Ascending aorta (tissue), 2 donors: Measurements from ENCODE around the gene TTLL5. TPM values are rescaled to one million over a fixed set of nuclear protein-coding genes. Genes with fewer than 3 reads are reported as not detected.
A peak's percentile ranks its signal among the peaks of the same experiment; 100 is the strongest.

ENCODE experiments used
- DNase-seq, 2 donors: peaks; one replicate each; pipeline ENCODE4 v3.0.0-alpha.2; 2019; ENCODE audit warnings: low spot score in 2 of 2
- H3K27ac ChIP-seq, 2 donors: fragments of 200-600 bp; sonication (generic); one replicate each; pipeline ENCODE4 v1.5.1; 2016 to 2017; ENCODE audit warnings: mild to moderate bottlenecking in 1 of 2
- H3K27me3 ChIP-seq: fragments of 200-600 bp; sonication (generic); one replicate; pipeline ENCODE4 v1.5.1; 2017
- H3K36me3 ChIP-seq, 2 donors: fragments of 200-600 bp; sonication (generic); one replicate each; pipeline ENCODE4 v1.5.1; 2016
- H3K4me1 ChIP-seq, 2 donors: fragments of 200-600 bp; sonication (generic); one replicate each; pipeline ENCODE4 v1.5.1; 2016 to 2017; ENCODE audit warnings: mild to moderate bottlenecking in 1 of 2
- H3K4me3 ChIP-seq, 2 donors: fragments of 200-600 bp; sonication (generic); one replicate each; pipeline ENCODE4 v1.5.1; 2016 to 2017; ENCODE audit warnings: mild to moderate bottlenecking in 1 of 2
- H3K9me3 ChIP-seq, 2 donors: fragments of 200-600 bp; sonication (generic); one replicate each; pipeline ENCODE4 v1.5.1; 2016
- intact Hi-C: fragments of 100-400 bp; cut with DNase I; formaldehyde crosslinking; loops from one replicate; pipeline ENCODE4 v1.15.1; 2023
- total RNA-seq: library from RNA; depleted of rRNA; stranded (reverse); fragments of >200 nt; gene quantifications from one replicate; pipeline ENCODE4 v1.1.0, GENCODE V29; 2016
- TF ChIP-seq, protein P1 (sequence below), 3 experiments: fragments of 200-600 bp in 2 of 3; fragments of 450-650 bp in 1 of 3; sonication (generic) in 2 of 3; IDR thresholded peaks; one replicate each; pipeline ENCODE4 v1.5.1; 2016 to 2019; ENCODE audit warnings: antibody characterized with exemption in 3 of 3, mild to moderate bottlenecking in 1 of 3, moderate library complexity in 1 of 3

The TTLL5 gene
- total RNA-seq, 1 donor from 2014 or later = 43.1 TPM

DNA sequence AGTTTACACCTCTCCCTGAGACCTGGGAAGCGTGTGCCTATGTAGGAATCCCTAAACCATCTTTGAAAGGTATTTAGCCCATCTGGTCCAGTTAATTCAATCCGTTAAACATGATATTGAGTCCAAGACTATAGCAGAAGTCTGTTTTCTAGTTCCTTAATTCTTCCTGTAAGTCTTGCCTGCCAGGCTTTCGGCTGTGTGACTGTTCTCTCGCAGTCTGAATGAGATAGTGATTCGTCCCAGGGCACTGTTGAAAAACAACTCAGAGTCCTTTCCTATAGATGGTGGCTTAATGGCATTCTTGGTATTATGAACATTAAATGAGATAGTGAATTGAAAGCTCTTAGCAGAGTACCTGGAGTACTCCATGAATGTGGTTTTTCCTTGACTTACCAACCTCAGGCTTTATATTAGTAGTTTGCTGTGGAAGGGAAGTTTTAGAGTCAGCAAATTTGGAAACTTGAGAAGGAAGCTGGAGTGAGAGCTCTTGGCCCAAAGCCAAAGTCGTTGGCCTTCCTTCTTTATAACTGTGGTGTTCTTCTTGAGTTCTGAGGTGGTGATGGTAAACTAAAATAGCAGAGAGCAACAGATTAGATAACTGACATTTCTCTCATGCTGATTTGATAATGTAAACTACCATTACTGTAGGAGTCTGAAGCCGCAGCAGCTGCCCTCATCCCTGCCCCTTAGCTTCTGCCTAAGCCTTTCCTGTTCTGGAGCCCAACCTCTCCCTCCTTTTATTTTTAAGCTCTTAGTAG lies 244.3 kb downstream of the TTLL5 start:
- DNase-seq = peak in 1 of 2 donors; percentile 70
- no peak overlapping the region for H3K4me3 ChIP-seq
- H3K36me3 ChIP-seq = no peaks in the 10 kb centered on the region
- intact Hi-C loops = loop anchor here (5.0 kb wide), 2 partner anchors 83 to 147 kb away; no protein-coding TSS in a partner anchor
- TF ChIP-seq, protein P1, sequence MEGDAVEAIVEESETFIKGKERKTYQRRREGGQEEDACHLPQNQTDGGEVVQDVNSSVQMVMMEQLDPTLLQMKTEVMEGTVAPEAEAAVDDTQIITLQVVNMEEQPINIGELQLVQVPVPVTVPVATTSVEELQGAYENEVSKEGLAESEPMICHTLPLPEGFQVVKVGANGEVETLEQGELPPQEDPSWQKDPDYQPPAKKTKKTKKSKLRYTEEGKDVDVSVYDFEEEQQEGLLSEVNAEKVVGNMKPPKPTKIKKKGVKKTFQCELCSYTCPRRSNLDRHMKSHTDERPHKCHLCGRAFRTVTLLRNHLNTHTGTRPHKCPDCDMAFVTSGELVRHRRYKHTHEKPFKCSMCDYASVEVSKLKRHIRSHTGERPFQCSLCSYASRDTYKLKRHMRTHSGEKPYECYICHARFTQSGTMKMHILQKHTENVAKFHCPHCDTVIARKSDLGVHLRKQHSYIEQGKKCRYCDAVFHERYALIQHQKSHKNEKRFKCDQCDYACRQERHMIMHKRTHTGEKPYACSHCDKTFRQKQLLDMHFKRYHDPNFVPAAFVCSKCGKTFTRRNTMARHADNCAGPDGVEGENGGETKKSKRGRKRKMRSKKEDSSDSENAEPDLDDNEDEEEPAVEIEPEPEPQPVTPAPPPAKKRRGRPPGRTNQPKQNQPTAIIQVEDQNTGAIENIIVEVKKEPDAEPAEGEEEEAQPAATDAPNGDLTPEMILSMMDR (IDR thresholded peaks at IDR 0.05) = no peak
- H3K27ac ChIP-seq = peak overlapping the region; percentile 11 to 51
- H3K4me1 ChIP-seq = peaks cover 0 to 5% of the 10 kb centered on the region in 2 donors
- H3K9me3 ChIP-seq = no peaks in the 10 kb centered on the region
- H3K27me3 ChIP-seq = no peaks in the 10 kb centered on the region

DNA sequence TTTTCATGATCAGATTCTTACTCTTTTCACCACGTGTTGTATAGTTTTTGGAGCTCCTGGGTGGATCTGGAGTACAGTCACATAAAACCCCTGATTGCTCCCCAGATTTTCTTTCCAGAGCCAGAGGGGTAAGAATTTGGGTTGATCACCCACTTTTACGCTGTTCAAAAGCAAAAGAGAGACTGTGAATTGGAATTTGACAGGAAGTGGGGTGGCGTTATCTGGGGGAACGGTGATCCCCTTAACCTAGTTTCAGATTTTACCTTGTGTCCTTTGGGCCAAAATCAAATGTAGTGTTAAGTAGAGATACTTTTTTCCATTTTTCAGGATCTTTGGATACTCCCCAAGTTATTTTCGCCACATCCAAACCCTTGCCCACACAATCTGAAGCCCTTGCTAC lies 245.2 kb downstream of the TTLL5 start:
- TF ChIP-seq, protein P1 (IDR thresholded peaks at IDR 0.05) = no peak
- H3K27ac ChIP-seq = peak overlapping the region; percentile 11 to 51
- no peak overlapping the region for H3K4me3 ChIP-seq
- DNase-seq = no peak
- H3K27me3 ChIP-seq = no peaks in the 10 kb centered on the region
- no peaks in the 10 kb centered on the region for H3K9me3 ChIP-seq
- H3K4me1 ChIP-seq = peaks cover 0 to 5% of the 10 kb centered on the region in 2 donors
- intact Hi-C loops = loop anchor here (2.0 to 5.0 kb wide), 4 partner anchors 73 to 195 kb away; no protein-coding TSS in a partner anchor
- H3K36me3 ChIP-seq = no peaks in the 10 kb centered on the region

- Histone ChIP-seq H3K27me3 (no peaks in the 10 kb centered on the region), H3K4me3 (peak overlapping the region in 1 of 2 donors; percentile 6), H3K27ac (peak overlapping the region; percentile 42 to 51), H3K9me3 (no peaks in the 10 kb centered on the region), H3K4me1 (peaks cover 0 to 5% of the 10 kb centered on the region in 2 donors), H3K36me3 (no peaks in the 10 kb centered on the region)
- peak in 1 of 2 donors; percentile 79 for DNase-seq
- intact Hi-C loops = loop anchor here (1.0 to 5.0 kb wide), 5 partner anchors 72 to 196 kb away; no protein-coding TSS in a partner anchor
- TF ChIP-seq, protein P1 (IDR thresholded peaks at IDR 0.05) = peak; percentile 69 to 87 (median 85)
Measured at GRCh38 chr14:75906680-75907280, 245.7 kb downstream of the TTLL5 start.

DNA sequence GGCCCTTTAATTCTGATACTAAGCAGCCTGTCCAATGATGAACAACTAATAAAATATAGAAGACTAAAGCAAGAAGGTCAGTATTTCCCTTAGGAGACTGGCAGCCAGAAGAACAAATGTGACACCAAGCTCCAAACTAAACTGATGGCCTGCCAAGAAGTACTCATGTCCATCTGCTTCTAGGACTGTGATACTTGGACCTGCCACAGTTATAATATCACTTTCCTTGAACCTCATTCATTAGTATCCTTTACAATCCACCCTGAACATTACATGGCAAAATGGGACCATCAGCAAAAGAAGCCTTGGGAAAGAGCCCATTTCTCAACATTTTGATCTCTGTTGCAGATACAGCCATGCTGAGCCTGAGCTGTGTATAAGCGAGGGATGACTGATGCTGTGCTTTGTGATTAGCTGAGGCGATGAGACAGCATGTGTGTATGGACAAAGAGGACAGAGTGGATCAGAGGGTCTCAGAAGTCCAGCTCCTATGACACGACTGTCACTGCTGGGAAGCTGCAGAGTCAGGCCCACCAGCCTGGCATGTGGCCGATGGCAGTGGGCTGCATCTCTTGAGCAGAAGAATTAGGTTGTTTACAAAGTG lies 246.8 kb downstream of the TTLL5 start:
- Histone ChIP-seq H3K36me3 (no peaks in the 10 kb centered on the region), H3K4me1 (peaks cover 0 to 5% of the 10 kb centered on the region in 2 donors), H3K27me3 (no peaks in the 10 kb centered on the region), H3K4me3 (no peak overlapping the region), H3K27ac (peak overlapping the region in 1 of 2 donors; percentile 42), H3K9me3 (no peaks in the 10 kb centered on the region)
- intact Hi-C loops = loop anchor here (1.0 to 5.0 kb wide), 5 partner anchors 71 to 197 kb away; no protein-coding TSS in a partner anchor
- TF ChIP-seq, protein P1 (IDR thresholded peaks at IDR 0.05) = no peak
- no peak for DNase-seq

GRCh38 chr14:75909630-75910029 lies 248.6 kb downstream of the TTLL5 start:
- intact Hi-C loops = loop anchor here (5.0 kb wide), 2 partner anchors 87 to 143 kb away; no protein-coding TSS in a partner anchor
- DNase-seq = no peak
- Histone ChIP-seq H3K9me3 (no peaks in the 10 kb centered on the region), H3K27me3 (no peaks in the 10 kb centered on the region), H3K4me3 (no peak overlapping the region), H3K36me3 (no peaks in the 10 kb centered on the region), H3K4me1 (peaks cover 0 to 5% of the 10 kb centered on the region in 2 donors), H3K27ac (no peak overlapping the region)
- TF ChIP-seq, protein P1 (IDR thresholded peaks at IDR 0.05) = no peak
